Uterus (tissue), 4 donors: Measurements from ENCODE around the gene THRSP. TPM values are rescaled to one million over a fixed set of nuclear protein-coding genes. Genes with fewer than 3 reads are reported as not detected.
"Not testable (repeated sequence)": the region's sequence is repeated elsewhere in the genome, so short reads cannot be mapped to it uniquely, and the experiment has no call there.

Experiments used
- DNase-seq, 2 donors: peaks; one replicate each; pipeline ENCODE4 v3.0.0-alpha.2; 2019 to 2020
- H3K27ac ChIP-seq, 2 donors: fragments of 200-600 bp; sonication (generic); 1 replicate in 1 of 2; 2 replicates in 1 of 2; pipeline ENCODE4 v1.5.1; 2016 to 2018
- H3K27me3 ChIP-seq, 2 donors: fragments of 200-600 bp; sonication (generic); one replicate each; pipeline ENCODE4 v1.5.1; 2018 to 2019; ENCODE audit warnings: control low read depth in 1 of 2
- H3K36me3 ChIP-seq, 2 donors: fragments of 200-600 bp; sonication (generic); one replicate each; pipeline ENCODE4 v1.5.1; 2019; ENCODE audit warnings: control low read depth in 1 of 2
- H3K4me1 ChIP-seq, 2 donors: fragments of 200-600 bp; sonication (generic); one replicate each; pipeline ENCODE4 v1.5.1; 2018 to 2019; ENCODE audit warnings: control low read depth in 1 of 2
- H3K4me3 ChIP-seq, 2 donors: fragments of 200-600 bp; sonication (generic); 1 replicate in 1 of 2; 2 replicates in 1 of 2; pipeline ENCODE4 v1.5.1; 2018 to 2019; ENCODE audit warnings: mild to moderate bottlenecking in 1 of 2
- H3K9me3 ChIP-seq, 2 donors: fragments of 200-600 bp; sonication (generic); one replicate each; pipeline ENCODE4 v1.5.1; 2019; ENCODE audit warnings: control low read depth in 1 of 2
- POLR2A ChIP-seq, 2 donors: fragments of 450-650 bp; IDR thresholded peaks; one replicate each; pipeline ENCODE4 v1.6.1; 2016; ENCODE audit warnings: antibody characterized with exemption in 2 of 2, mild to moderate bottlenecking in 1 of 2, moderate library complexity in 1 of 2
- intact Hi-C: fragments of 100-400 bp; cut with DNase I; formaldehyde crosslinking; loops from one replicate; pipeline ENCODE4 v1.15.1; 2023; ENCODE audit warnings: low total_unique reads
- total RNA-seq, 4 donors: library from RNA; depleted of rRNA in 3 of 4; stranded (reverse); fragments of >200 nt in 3 of 4; gene quantifications; one replicate each; pipeline versions ENCODE4 v1.1.0 to v1.2.4, GENCODE V29; 2014 to 2023
- TF ChIP-seq, protein P1 (sequence below), 4 experiments: fragments of 200-600 bp in 2 of 4; fragments of 450-650 bp in 2 of 4; sonication (generic) in 2 of 4; IDR thresholded peaks; one replicate each; pipeline ENCODE4 v1.5.1; 2016 to 2019; ENCODE audit warnings: antibody characterized with exemption in 4 of 4, mild to moderate bottlenecking in 2 of 4, moderate library complexity in 1 of 4
- donor health status: DM: yes; HTN: yes; CAD: no.

THRSP gene
- total RNA-seq, 4 donors from 2014 or later: not detected

DNA sequence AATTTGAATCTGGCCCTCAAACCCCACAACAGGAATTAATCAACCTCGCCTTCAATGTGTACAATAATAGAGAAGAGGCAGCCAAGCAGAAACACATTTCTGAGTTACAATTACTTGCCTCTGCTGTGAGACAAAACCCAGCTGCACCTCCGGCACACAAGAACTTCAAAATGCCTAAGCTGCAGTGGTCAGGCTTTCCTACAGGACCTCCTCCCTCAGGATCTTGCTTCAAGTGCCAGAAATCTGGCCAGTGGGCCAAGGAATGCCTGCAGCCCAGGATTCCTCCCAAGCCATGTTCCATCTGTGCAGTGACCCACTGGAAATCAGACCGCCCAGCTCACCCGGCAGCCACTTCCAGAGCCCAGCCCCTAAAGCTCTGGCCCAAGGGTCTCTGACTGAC is 19.4 kb downstream of the THRSP start:
- no peaks in the 10 kb centered on the region for H3K9me3 ChIP-seq
- H3K4me3 ChIP-seq: no peak overlapping the region
- no peaks in the 10 kb centered on the region for H3K27me3 ChIP-seq
- H3K4me1 ChIP-seq: no peaks in the 10 kb centered on the region
- no peak for DNase-seq
- intact Hi-C loops: no loop called here
- H3K27ac ChIP-seq: no peak overlapping the region
- no peak for TF ChIP-seq POLR2A (IDR thresholded peaks at IDR 0.05)
- TF ChIP-seq, protein P1, sequence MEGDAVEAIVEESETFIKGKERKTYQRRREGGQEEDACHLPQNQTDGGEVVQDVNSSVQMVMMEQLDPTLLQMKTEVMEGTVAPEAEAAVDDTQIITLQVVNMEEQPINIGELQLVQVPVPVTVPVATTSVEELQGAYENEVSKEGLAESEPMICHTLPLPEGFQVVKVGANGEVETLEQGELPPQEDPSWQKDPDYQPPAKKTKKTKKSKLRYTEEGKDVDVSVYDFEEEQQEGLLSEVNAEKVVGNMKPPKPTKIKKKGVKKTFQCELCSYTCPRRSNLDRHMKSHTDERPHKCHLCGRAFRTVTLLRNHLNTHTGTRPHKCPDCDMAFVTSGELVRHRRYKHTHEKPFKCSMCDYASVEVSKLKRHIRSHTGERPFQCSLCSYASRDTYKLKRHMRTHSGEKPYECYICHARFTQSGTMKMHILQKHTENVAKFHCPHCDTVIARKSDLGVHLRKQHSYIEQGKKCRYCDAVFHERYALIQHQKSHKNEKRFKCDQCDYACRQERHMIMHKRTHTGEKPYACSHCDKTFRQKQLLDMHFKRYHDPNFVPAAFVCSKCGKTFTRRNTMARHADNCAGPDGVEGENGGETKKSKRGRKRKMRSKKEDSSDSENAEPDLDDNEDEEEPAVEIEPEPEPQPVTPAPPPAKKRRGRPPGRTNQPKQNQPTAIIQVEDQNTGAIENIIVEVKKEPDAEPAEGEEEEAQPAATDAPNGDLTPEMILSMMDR (IDR thresholded peaks at IDR 0.05): no peak
- no peaks in the 10 kb centered on the region for H3K36me3 ChIP-seq

DNA sequence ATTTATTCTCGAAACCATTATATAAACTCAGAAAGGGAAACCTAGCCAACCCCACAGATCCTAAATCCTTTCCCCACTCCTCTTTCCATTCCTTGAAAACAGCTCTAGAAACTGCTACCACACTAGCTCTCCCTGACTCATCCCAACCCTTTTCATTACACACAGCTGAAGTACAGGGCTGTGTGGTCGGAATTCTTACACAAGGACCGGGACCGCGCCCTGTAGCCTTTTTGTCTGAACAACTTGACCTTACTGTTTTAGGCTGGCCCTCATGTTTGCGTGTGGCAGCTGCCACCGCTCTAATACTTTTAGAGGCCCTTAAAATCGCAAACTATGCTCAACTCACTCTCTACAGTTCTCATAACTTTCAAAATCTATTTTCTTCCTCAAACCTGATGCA is 20.8 kb downstream of the THRSP start:
- H3K27ac ChIP-seq, H3K36me3 ChIP-seq, DNase-seq, H3K4me1 ChIP-seq, intact Hi-C loops, H3K27me3 ChIP-seq, H3K4me3 ChIP-seq, H3K9me3 ChIP-seq: not testable (repeated sequence)

DNA sequence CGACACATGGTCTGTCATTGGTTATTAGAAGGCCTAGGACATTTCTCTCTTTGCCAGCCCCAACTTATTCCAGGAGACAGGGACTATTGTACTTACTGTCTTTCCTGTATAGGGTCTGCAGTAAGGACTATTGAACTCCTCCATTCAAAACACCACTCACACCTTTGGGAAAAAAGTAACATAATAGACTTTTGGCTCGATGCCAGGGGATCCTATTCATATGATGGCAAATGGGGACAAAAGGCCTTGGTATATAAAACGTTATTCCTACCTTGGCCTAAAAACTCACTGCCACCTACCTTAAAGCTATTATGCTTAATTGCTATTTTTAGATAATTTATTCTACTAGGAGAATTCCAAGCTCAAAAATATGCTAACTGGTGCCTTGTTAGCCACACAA is 22.3 kb downstream of the THRSP start:
- no peak for DNase-seq

DNA sequence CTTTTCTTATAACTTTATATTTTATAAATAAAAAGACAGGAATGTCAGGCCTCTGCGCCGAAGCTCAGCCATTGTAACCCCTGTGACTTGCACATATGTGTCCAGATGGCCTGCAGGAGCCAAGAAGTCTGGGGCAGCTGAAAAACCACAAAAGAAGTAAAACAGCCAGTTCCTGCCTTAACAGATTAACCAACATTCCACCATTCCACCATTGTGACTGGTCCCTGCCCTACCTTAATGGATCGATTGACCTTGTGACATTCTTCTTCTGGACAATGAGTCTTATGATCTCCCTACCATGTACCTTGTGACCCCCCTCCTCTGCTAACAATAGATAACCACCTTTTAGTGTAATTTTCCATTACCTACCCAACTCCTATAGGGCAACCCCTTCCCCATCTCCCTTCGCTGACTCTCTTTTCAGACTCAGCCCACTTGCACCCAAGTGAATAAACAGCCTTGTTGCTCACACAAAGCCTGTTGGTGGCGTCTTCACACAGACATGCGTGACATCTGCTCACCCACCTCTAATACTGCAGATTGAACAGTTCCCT is 22.9 kb downstream of the THRSP start:
- H3K4me1 ChIP-seq, H3K36me3 ChIP-seq, H3K4me3 ChIP-seq, H3K27ac ChIP-seq, H3K9me3 ChIP-seq, intact Hi-C loops, H3K27me3 ChIP-seq, DNase-seq: not testable (repeated sequence)

More for the DNA sequence above, 22.3 kb downstream of the THRSP start:
- H3K27ac ChIP-seq: no peak overlapping the region
- H3K36me3 ChIP-seq: no peaks in the 10 kb centered on the region
- no peaks in the 10 kb centered on the region for H3K4me1 ChIP-seq
- H3K27me3 ChIP-seq: no peaks in the 10 kb centered on the region
- no peak for TF ChIP-seq POLR2A (IDR thresholded peaks at IDR 0.05)
- TF ChIP-seq, protein P1 (IDR thresholded peaks at IDR 0.05): no peak
- no peaks in the 10 kb centered on the region for H3K9me3 ChIP-seq
- intact Hi-C loops: no loop called here
- no peak overlapping the region for H3K4me3 ChIP-seq

DNA sequence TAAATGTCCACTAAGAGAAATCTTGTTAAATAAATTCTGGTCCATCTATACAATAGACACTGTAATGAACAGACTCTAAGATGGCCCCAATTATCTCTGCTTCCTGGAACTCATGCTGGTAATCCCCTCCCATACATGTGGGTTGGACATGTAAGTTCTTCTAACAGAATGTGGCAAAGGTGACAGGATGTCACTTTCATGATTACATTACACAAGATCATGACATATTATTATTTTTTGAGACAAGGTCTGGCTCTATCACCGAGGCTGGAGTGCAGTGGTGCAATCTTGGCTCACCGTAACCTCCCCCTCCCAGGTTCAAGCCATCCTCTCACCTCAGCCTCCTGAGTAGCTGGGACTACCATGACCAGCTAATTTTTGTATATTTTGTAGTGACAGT is 30.6 kb downstream of the THRSP start:
- H3K27me3 ChIP-seq: no peaks in the 10 kb centered on the region
- no peak overlapping the region for H3K4me3 ChIP-seq
- no peaks in the 10 kb centered on the region for H3K9me3 ChIP-seq
- no peaks in the 10 kb centered on the region for H3K36me3 ChIP-seq
- H3K4me1 ChIP-seq: no peaks in the 10 kb centered on the region
- TF ChIP-seq POLR2A (IDR thresholded peaks at IDR 0.05): no peak
- TF ChIP-seq, protein P1 (IDR thresholded peaks at IDR 0.05): no peak
- DNase-seq: no peak
- no peak overlapping the region for H3K27ac ChIP-seq
- intact Hi-C loops: no loop called here

DNA sequence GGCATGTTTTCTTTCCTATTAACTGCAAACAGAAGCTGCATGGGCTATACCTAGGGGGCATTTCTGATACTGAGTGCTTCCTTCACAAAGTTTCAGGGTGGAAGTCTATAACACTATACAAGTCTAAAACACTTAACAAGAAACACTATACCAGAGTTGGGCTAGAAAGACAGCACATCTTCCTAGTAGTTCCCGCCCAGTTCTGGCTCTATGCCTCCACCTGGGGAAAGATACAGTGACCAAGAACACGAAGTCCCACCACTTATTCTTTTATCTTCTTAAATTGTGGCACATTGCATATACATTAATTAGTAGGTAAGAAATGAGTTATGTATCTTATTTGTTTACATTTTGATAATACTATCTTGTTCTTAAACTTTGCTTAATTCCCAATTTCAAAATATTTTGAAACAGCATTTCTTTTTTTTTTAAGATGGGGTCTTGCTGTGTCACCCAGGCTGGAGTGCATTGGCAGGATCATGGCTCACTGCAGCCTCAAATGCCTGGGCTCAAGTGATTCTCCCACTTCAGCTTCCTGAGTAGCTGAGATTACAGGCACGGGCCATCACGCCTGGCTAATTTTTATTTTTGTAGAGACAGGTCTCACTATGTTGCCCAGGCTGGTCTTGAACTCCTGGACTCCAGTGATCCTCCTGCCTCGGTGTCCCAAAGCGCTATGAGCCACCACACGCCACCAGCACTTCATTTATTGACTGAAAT is 34.2 kb downstream of the THRSP start:
- intact Hi-C loops: no loop called here
- TF ChIP-seq, protein P1 (IDR thresholded peaks at IDR 0.05): no peak
- no peak for TF ChIP-seq POLR2A (IDR thresholded peaks at IDR 0.05)
- Histone ChIP-seq H3K4me3 (no peak overlapping the region), H3K27me3 (no peaks in the 10 kb centered on the region), H3K9me3 (no peaks in the 10 kb centered on the region), H3K27ac (no peak overlapping the region), H3K36me3 (no peaks in the 10 kb centered on the region), H3K4me1 (no peaks in the 10 kb centered on the region)
- DNase-seq: no peak
